Heart right ventricle (tissue), 16 donors: ENCODE measurements around the gene MPRIP. TPM values are rescaled to one million over a fixed set of nuclear protein-coding genes. Genes with fewer than 3 reads are reported as not detected.

Source experiments
- ATAC-seq, 8 donors: fragments of 200-7000 bp; cut with Tn5 transposase; one replicate each; pipeline ENCODE4 v1.9.1; 2020; ENCODE audit warnings: mild to moderate bottlenecking in 8 of 8, moderate library complexity in 8 of 8, moderate number of reproducible peaks in 1 of 8
- DNase-seq, 2 donors: peaks; one replicate each; pipeline ENCODE4 v3.0.0-alpha.2; 2020
- H3K27ac ChIP-seq, 10 donors: fragments of 200-600 bp; sonication (generic) in 2 of 10; one replicate each; pipeline versions ENCODE4 v1.5.0 to v1.8.0; 2020 to 2022; ENCODE audit warnings: mild to moderate bottlenecking in 3 of 10
- H3K27me3 ChIP-seq, 7 donors: fragments of 200-600 bp; one replicate each; pipeline ENCODE4 v1.8.0; 2021 to 2022; ENCODE audit warnings: mild to moderate bottlenecking in 2 of 7
- H3K36me3 ChIP-seq, 9 donors: fragments of 200-600 bp; sonication (generic) in 1 of 9; one replicate each; pipeline versions ENCODE4 v1.5.0 to v1.8.0; 2020 to 2022; ENCODE audit warnings: mild to moderate bottlenecking in 2 of 9
- H3K4me1 ChIP-seq, 9 donors: fragments of 200-600 bp; sonication (generic) in 1 of 9; one replicate each; pipeline versions ENCODE4 v1.5.0 to v1.8.0; 2020 to 2022; ENCODE audit warnings: mild to moderate bottlenecking in 4 of 9
- H3K4me3 ChIP-seq, 10 donors: fragments of 200-600 bp; sonication (generic) in 2 of 10; one replicate each; pipeline versions ENCODE4 v1.5.0 to v1.8.0; 2020 to 2022; ENCODE audit warnings: mild to moderate bottlenecking in 7 of 10, moderate library complexity in 2 of 10
- H3K9me3 ChIP-seq, 11 donors: fragments of 200-600 bp in 10 of 11; sonication (generic) in 2 of 11; one replicate each; pipeline versions ENCODE4 v1.5.0 to v1.8.0; 2013 to 2022; ENCODE audit warnings: mild to moderate bottlenecking in 2 of 11, control low read depth in 1 of 11, moderate library complexity in 1 of 11
- WGBS, 2 donors: extraction: QIAGEN DNeasy Blood & Tissue Kit; methylation state at CpG; one replicate each; pipeline ENCODE4 v1.1.7; 2013; ENCODE audit warnings: inconsistent platforms in 1 of 2; 5-methylcytosine and 5-hydroxymethylcytosine counted together
- intact Hi-C, 10 donors: fragments of 100-400 bp; cut with DNase I; formaldehyde crosslinking; loops; one replicate each; pipeline versions ENCODE4 v1.11.1 to v1.14.2; 2022
- polyA plus RNA-seq, 2 donors: library from polyadenylated mRNA; stranded (reverse); fragments of 200-250 nt; gene quantifications; one replicate each; pipeline ENCODE4 v1.2.3, GENCODE V29; 2013
- total RNA-seq, 10 donors: library from RNA; stranded (reverse); fragmentation: NEBNext Ultra II Directional in 3 of 10; extraction: Animal tissue kit (Norgen Biotek cat#: 25700) in 3 of 10; gene quantifications; one replicate each; pipeline versions ENCODE4 v1.2.1 to v1.2.4, GENCODE V29; 2021 to 2023
- TF ChIP-seq, protein P1 (sequence below), 9 donors: fragments of 200-600 bp; sonication (generic) in 2 of 9; IDR thresholded peaks; one replicate each; pipeline versions ENCODE4 v1.5.0 to v1.8.0; 2021 to 2022; ENCODE audit warnings: antibody characterized with exemption in 9 of 9, mild to moderate bottlenecking in 5 of 9, moderate library complexity in 1 of 9
- donor health status: Arrhythmogenic right ventricular cardiomyopathy.
- donor health status: ischemic (EF 13 %, LVEDD 7.1; RV severe dilation, severe dysfunction).
- donor health status: healthy with polysubstance abuse.
- donor health status: DM: no; HTN: yes; CAD: no.
- donor health status: DM: no; HTN: no; CAD: no.
- donor health status: ischemic (EF 25% LVEDD 6.9; RV normal size, moderate dysfunction).
- donor health status: ischemic (EF 25% LVEDD 5.7; RV mildly dilated, moderate dysfunction).
- donor health status: healthy.
- donor health status: DM: yes; HTN: yes; CAD: no.
- donor health status: Ischemic cardiomyopathy.
- donor health status: ischemic (EF 35%, LVEDD 5.7; RV mildly dilated, moderate dysfunction).
- donor health status: nonischemic (EF 11% LVEDD 7.7; RV severe dilation, severe dysfunction).
- donor health status: DM: yes; HTN: yes; CAD: no.
- donor health status: PGD.
- donor health status: ischemic (EF 29% LVEDD 5.4; RV normal size, mild dysfunction).
- donor health status: nonischemic (EF 23%, LVEDD 6.1; RV moderate dilation, normal function).

Gene MPRIP
- total and polyA plus RNA-seq, 12 donors: 225 to 409 (median 321) TPM

DNA sequence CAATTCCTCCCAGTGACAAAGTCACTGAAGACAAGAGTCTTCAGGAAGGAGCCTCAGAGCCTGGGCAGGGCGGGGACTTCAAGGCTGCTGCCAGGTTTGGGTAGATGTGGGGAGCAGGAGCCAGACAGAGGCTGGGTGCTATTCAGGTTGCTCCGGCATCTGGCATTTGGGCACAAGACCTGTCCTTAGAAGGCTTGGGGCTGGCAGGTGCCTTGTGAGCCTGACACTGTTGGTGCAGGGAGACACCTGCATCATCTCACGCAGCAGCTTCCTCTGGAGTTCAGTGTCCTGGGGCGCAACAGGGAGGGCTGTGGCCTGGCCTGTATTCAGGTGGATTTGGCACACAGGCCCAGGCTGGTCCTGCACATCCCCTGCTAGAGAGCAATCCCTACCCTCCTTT is 65.0 kb downstream of the MPRIP start:
- TF ChIP-seq, protein P1, sequence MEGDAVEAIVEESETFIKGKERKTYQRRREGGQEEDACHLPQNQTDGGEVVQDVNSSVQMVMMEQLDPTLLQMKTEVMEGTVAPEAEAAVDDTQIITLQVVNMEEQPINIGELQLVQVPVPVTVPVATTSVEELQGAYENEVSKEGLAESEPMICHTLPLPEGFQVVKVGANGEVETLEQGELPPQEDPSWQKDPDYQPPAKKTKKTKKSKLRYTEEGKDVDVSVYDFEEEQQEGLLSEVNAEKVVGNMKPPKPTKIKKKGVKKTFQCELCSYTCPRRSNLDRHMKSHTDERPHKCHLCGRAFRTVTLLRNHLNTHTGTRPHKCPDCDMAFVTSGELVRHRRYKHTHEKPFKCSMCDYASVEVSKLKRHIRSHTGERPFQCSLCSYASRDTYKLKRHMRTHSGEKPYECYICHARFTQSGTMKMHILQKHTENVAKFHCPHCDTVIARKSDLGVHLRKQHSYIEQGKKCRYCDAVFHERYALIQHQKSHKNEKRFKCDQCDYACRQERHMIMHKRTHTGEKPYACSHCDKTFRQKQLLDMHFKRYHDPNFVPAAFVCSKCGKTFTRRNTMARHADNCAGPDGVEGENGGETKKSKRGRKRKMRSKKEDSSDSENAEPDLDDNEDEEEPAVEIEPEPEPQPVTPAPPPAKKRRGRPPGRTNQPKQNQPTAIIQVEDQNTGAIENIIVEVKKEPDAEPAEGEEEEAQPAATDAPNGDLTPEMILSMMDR (IDR thresholded peaks at IDR 0.05): no peak
- Histone ChIP-seq H3K4me3 (no peak overlapping the region), H3K4me1 (peaks cover 54 to 100% (median 97%) of the 10 kb centered on the region in 9 donors), H3K27me3 (no peaks in the 10 kb centered on the region), H3K27ac (peak overlapping the region; percentile 7 to 90 (median 73)), H3K9me3 (no peaks in the 10 kb centered on the region), H3K36me3 (peaks cover 0 to 7% (median 0%) of the 10 kb centered on the region in 9 donors)
- WGBS, 2 donors: 69 to 71% methylated on average over 4 of the region's 4 CpGs
- DNase-seq (no peak), ATAC-seq (peak in 1 of 8 donors; percentile 3)
- intact Hi-C loops: loop anchor here in 2 of 10 donors (5.0 to 10.0 kb wide), 2 partner anchors 62 to 65 kb away; partner anchors contain the start of gene MPRIP (in 2 of the 2)

DNA sequence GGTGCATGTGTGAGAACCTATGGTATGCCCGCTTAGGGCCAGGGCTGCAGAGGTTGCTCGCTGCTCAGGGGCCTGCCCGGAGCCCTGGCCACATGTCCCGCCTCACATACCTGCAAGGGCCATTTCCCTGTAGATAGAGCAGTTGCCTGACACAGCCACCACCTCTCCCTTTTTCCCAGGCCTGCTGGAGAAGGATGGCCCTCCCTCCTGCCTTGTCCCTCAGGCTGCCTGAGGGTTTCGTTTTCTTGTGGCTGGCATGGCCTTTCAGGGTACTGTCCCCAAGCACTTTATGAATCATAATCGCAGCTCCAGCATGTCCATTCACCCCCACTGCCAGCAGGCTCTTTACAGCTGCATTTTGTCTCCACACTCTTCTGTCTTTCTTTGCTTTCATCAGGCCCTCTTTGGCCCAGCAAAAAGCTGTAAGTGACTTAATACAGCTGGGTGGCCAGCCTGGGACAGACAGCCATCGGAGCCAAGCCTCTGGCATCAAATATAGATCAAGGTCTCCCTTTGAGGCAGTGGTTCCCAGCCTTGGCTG is 65.7 kb downstream of the MPRIP start:
- WGBS, 2 donors: 48 to 50% methylated on average over 7 of the region's 7 CpGs
- intact Hi-C loops: loop anchor here in 2 of 10 donors (5.0 to 10.0 kb wide), 2 partner anchors 63 to 66 kb away; partner anchors contain the start of gene MPRIP (in 2 of the 2)
- TF ChIP-seq, protein P1 (IDR thresholded peaks at IDR 0.05): no peak
- peaks cover 51 to 100% (median 91%) of the 10 kb centered on the region in 9 donors for H3K4me1 ChIP-seq
- ATAC-seq (peak in 5 of 8 donors; percentile 14 to 53 (median 23)), DNase-seq (no peak)
- H3K36me3 ChIP-seq: peaks cover 0 to under 1% (median 0%) of the 10 kb centered on the region in 9 donors
- H3K27ac ChIP-seq: peak overlapping the region in 9 of 10 donors; percentile 54 to 90 (median 74)
- no peaks in the 10 kb centered on the region for H3K9me3 ChIP-seq
- H3K27me3 ChIP-seq: no peaks in the 10 kb centered on the region
- H3K4me3 ChIP-seq: no peak overlapping the region

DNA sequence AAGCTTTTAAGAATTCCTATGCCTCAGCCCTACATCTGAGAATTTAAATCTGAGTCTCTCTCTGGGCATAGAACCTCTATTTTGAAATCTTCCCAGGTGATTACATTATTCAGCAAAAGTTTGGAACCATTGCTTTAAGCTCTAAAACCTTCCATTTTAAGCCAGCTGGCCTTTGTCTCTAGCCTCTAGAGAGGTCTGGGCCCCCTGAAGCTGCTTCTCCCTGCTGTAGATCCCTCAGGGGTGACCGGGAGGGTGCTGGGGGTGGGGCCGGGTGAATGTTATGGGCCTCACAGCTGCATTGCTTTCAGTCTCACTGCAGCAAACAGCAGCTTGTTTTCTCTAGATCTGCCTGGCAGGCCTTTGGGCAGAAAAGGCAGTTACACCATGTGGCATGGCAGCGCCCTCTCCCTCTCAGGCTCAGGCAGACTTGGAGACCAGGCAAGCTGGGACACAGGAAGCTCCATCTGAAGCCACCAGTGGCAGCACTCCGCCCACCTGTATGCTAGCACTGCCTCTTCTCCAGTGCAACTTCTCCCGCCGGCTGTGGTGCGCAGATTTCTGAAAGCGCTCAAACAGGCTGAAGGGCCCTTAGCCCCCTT is 66.3 kb downstream of the MPRIP start:
- TF ChIP-seq, protein P1 (IDR thresholded peaks at IDR 0.05): peak in 1 of 9 donors; percentile 11
- Histone ChIP-seq H3K9me3 (no peaks in the 10 kb centered on the region), H3K4me3 (no peak overlapping the region), H3K27ac (peak overlapping the region in 9 of 10 donors; percentile 54 to 90 (median 74)), H3K4me1 (peaks cover 47 to 100% (median 91%) of the 10 kb centered on the region in 9 donors), H3K36me3 (no peaks in the 10 kb centered on the region), H3K27me3 (no peaks in the 10 kb centered on the region)
- intact Hi-C loops: loop anchor here in 2 of 10 donors (5.0 to 10.0 kb wide), 2 partner anchors 64 to 66 kb away; partner anchors contain the start of gene MPRIP (in 2 of the 2)
- DNase-seq (no peak), ATAC-seq (peak in 5 of 8 donors; percentile 11 to 49 (median 29))
- WGBS, 2 donors: 68 to 76% methylated on average over 8 of the region's 8 CpGs

DNA sequence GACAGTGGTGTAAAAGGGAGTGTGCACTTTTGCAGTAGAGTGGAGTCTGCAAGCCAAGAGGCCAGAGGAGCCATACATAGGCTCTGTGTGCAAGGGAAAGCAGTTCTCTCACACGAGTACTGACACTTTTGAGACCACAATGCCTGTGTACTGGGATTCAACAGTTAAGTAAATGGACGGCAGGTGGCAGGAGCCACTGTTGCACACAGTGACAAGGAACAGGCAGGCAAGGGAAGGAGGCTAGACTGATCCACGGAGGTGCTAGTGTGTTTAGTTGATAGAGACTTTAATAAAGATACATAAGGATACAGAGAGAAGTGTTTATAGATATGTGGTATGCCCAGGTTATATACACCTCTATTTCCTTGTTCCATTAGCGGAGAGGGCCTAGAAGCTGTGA is 67.0 kb downstream of the MPRIP start:
- H3K36me3 ChIP-seq: no peaks in the 10 kb centered on the region
- DNase-seq: no peak
- no peak overlapping the region for H3K4me3 ChIP-seq
- no peaks in the 10 kb centered on the region for H3K9me3 ChIP-seq
- intact Hi-C loops: loop anchor here in 2 of 10 donors (5.0 to 10.0 kb wide), 2 partner anchors 64 to 67 kb away; partner anchors contain the start of gene MPRIP (in 2 of the 2)
- H3K27me3 ChIP-seq: no peaks in the 10 kb centered on the region
- peak overlapping the region in 6 of 10 donors; percentile 72 to 90 (median 80) for H3K27ac ChIP-seq
- TF ChIP-seq, protein P1 (IDR thresholded peaks at IDR 0.05): peak in 6 of 9 donors; percentile 18 to 43 (median 25)
- H3K4me1 ChIP-seq: peaks cover 43 to 100% (median 90%) of the 10 kb centered on the region in 9 donors
- peak in 3 of 8 donors; percentile 24 to 35 (median 25) for ATAC-seq
- 47 to 56% methylated on average over 4 of the region's 4 CpGs for WGBS, 2 donors
